H1 (cell line): Measurements from ENCODE around the gene LRRK1. TPM values are rescaled to one million over a fixed set of nuclear protein-coding genes. Genes with fewer than 3 reads are reported as not detected.

ENCODE experiments used
- CTCF ChIA-PET: fragments of 300-600 bp; sonication (Branson Sonifier 250); formaldehyde crosslinking; loops from one replicate; lab custom pipeline; 2021; ENCODE audit not compliant: partially characterized antibody; lab: Charles Lee
- POLR2A ChIA-PET: fragments of 300-600 bp; sonication (Branson Sonifier 250); formaldehyde crosslinking; loops from one replicate; lab custom pipeline; 2021; ENCODE audit warnings: inconsistent platforms; ENCODE audit not compliant: partially characterized antibody; lab: Charles Lee
- DNase-seq, 2 experiments: peaks; one replicate each; pipeline versions ENCODE4 v3.0.0 to v3.0.0-alpha.2; 2010 to 2022; ENCODE audit warnings: low spot score in 2 of 2, low read depth in 1 of 2, mixed read lengths in 1 of 2
- FAIRE-seq: peaks from 2 replicates; lab custom pipeline; 2011; peaks lifted over from hg19 to GRCh38; lab: Jason Lieb, UNC
- H2AFZ ChIP-seq: 2 replicates; pipeline ENCODE4 v1.8.1; 2012; ENCODE audit warnings: low read length, inconsistent platforms
- H2AK5ac ChIP-seq: 2 replicates; pipeline ENCODE4 v1.6.1; 2013; ENCODE audit warnings: low read depth, low read length
- H2BK120ac ChIP-seq: replicated peaks from 2 replicates; pipeline ENCODE3; 2013; ENCODE audit warnings: low read depth, low read length, inconsistent platforms
- H2BK12ac ChIP-seq: 2 replicates; pipeline ENCODE4 v1.6.1; 2013; ENCODE audit warnings: low read depth, low read length
- H2BK15ac ChIP-seq: 2 replicates; pipeline ENCODE4 v1.6.1; 2013; ENCODE audit warnings: low read length
- H2BK20ac ChIP-seq: 2 replicates; pipeline ENCODE4 v1.6.1; 2013; ENCODE audit warnings: low read length
- H2BK5ac ChIP-seq: 2 replicates; pipeline ENCODE4 v1.6.1; 2013; ENCODE audit warnings: low read depth, low read length
- H3K14ac ChIP-seq: 2 replicates; pipeline ENCODE4 v1.6.1; 2013; ENCODE audit warnings: inconsistent platforms; ENCODE audit not compliant: insufficient read length
- H3K18ac ChIP-seq: 2 replicates; pipeline ENCODE4 v1.6.1; 2013; ENCODE audit warnings: low read length; ENCODE audit errors: extremely low read depth
- H3K23ac ChIP-seq: 2 replicates; pipeline ENCODE4 v1.6.1; 2013; ENCODE audit warnings: inconsistent platforms; ENCODE audit not compliant: insufficient read length
- H3K23me2 ChIP-seq: 2 replicates; pipeline ENCODE4 v1.6.1; 2013; ENCODE audit warnings: low read depth, low read length
- H3K27ac ChIP-seq: 2 replicates; pipeline ENCODE4 v1.6.1; 2011; ENCODE audit warnings: low read depth, low read length, inconsistent platforms
- H3K27me3 ChIP-seq, 4 experiments: replicated peaks in 1 of 4; 1 replicate in 1 of 4; 2 replicates in 3 of 4; pipeline versions ENCODE4 v1.6.1 to v1.8.1; 2011 to 2013; ENCODE audit warnings: low read length in 3 of 4, mild to moderate bottlenecking in 3 of 4, inconsistent platforms in 2 of 4, mixed read lengths in 2 of 4, moderate library complexity in 1 of 4; ENCODE audit not compliant: control insufficient read depth in 3 of 4, insufficient read depth in 3 of 4; ENCODE audit errors: extremely low read depth in 1 of 4
- H3K36me3 ChIP-seq, 4 experiments: 2 replicates each; pipeline versions ENCODE4 v1.6.1 to v1.8.1; 2011 to 2013; ENCODE audit warnings: mild to moderate bottlenecking in 4 of 4, low read length in 3 of 4, moderate library complexity in 2 of 4, control low read depth in 1 of 4, inconsistent platforms in 1 of 4; ENCODE audit not compliant: insufficient read depth in 4 of 4, control insufficient read depth in 2 of 4
- H3K4ac ChIP-seq: replicated peaks from 2 replicates; pipeline ENCODE3; 2013; ENCODE audit warnings: low read length, low read depth, mixed read lengths, inconsistent platforms; ENCODE audit not compliant: insufficient read length
- H3K4me1 ChIP-seq, 4 experiments: replicated peaks in 1 of 4; 1 replicate in 1 of 4; 2 replicates in 3 of 4; pipeline versions ENCODE4 v1.6.1 to v1.8.1; 2011 to 2013; ENCODE audit warnings: low read length in 3 of 4, inconsistent platforms in 2 of 4, mixed read lengths in 1 of 4; ENCODE audit not compliant: insufficient read depth in 4 of 4, control insufficient read depth in 3 of 4
- H3K4me2 ChIP-seq, 2 experiments: 2 replicates each; pipeline versions ENCODE4 v1.6.1 to v1.8.1; 2011 to 2013; ENCODE audit warnings: low read depth in 2 of 2, low read length in 2 of 2, control low read depth in 1 of 2, inconsistent platforms in 1 of 2, mild to moderate bottlenecking in 1 of 2; ENCODE audit not compliant: insufficient read depth in 1 of 2
- H3K4me3 ChIP-seq, 4 experiments: fragments of 200-600, 300-600 bp in 1 of 4; sonication (generic), shearing (Covaris generic), sonication (Bioruptor Twin) in 1 of 4; 2 replicates each; pipeline versions ENCODE4 v1.5.1 to v1.8.1; 2011 to 2016; ENCODE audit warnings: low read length in 4 of 4, low read depth in 3 of 4, control low read depth in 2 of 4, inconsistent platforms in 2 of 4, mild to moderate bottlenecking in 2 of 4, mixed read lengths in 1 of 4, moderate library complexity in 1 of 4; ENCODE audit not compliant: insufficient read depth in 2 of 4; ENCODE audit errors: extremely low read depth in 1 of 4
- H3K56ac ChIP-seq: replicated peaks from 2 replicates; pipeline ENCODE3; 2013; ENCODE audit warnings: low read depth, mild to moderate bottlenecking, mixed read lengths, low read length, inconsistent platforms; ENCODE audit not compliant: insufficient read length
- H3K79me1 ChIP-seq: 2 replicates; pipeline ENCODE4 v1.6.1; 2013; ENCODE audit warnings: low read depth, low read length, control low read depth
- H3K79me2 ChIP-seq, 2 experiments: 2 replicates each; pipeline versions ENCODE4 v1.6.1 to v1.8.1; 2012 to 2013; ENCODE audit warnings: low read length in 2 of 2, mild to moderate bottlenecking in 2 of 2, inconsistent platforms in 1 of 2; ENCODE audit not compliant: insufficient read depth in 2 of 2, control insufficient read depth in 1 of 2
- H3K9ac ChIP-seq, 4 experiments: replicated peaks in 1 of 4; 1 replicate in 1 of 4; 2 replicates in 3 of 4; pipeline versions ENCODE4 v1.6.1 to v1.8.1; 2011 to 2013; ENCODE audit warnings: low read depth in 3 of 4, low read length in 3 of 4, control low read depth in 2 of 4, mild to moderate bottlenecking in 2 of 4, moderate library complexity in 2 of 4, inconsistent platforms in 1 of 4; ENCODE audit errors: extremely low read depth in 1 of 4
- H3K9me3 ChIP-seq, 2 experiments: 2 replicates each; pipeline versions ENCODE4 v1.6.1 to v1.8.1; 2012 to 2013; ENCODE audit warnings: mild to moderate bottlenecking in 2 of 2, moderate library complexity in 2 of 2, control low read depth in 1 of 2, inconsistent platforms in 1 of 2, low read depth in 1 of 2, low read length in 1 of 2, mixed read lengths in 1 of 2; ENCODE audit not compliant: insufficient read depth in 2 of 2
- H4K20me1 ChIP-seq, 2 experiments: replicated peaks in 1 of 2; 2 replicates each; pipeline versions ENCODE3 to v1.8.1; 2011 to 2013; ENCODE audit warnings: inconsistent platforms in 2 of 2, low read length in 2 of 2, mild to moderate bottlenecking in 1 of 2; ENCODE audit not compliant: insufficient read depth in 2 of 2, control insufficient read depth in 1 of 2
- H4K5ac ChIP-seq: 2 replicates; pipeline ENCODE4 v1.6.1; 2013; ENCODE audit warnings: low read length, low read depth, mixed read lengths, inconsistent platforms; ENCODE audit not compliant: insufficient read length
- H4K8ac ChIP-seq: 2 replicates; pipeline ENCODE4 v1.8.0; 2013; ENCODE audit warnings: mild to moderate bottlenecking, moderate library complexity, low read length, inconsistent platforms; ENCODE audit not compliant: insufficient read depth; ENCODE audit errors: extremely low read depth
- H4K91ac ChIP-seq: replicated peaks from 2 replicates; pipeline ENCODE3; 2013; ENCODE audit warnings: low read length, mixed read lengths, inconsistent platforms; ENCODE audit not compliant: insufficient read length
- JUND ChIP-seq: IDR thresholded peaks from 2 replicates; pipeline ENCODE4 v1.6.1; 2011; ENCODE audit warnings: mild to moderate bottlenecking, improper control_type of control experiment, low read length
- NANOG ChIP-seq: IDR thresholded peaks from 2 replicates; pipeline ENCODE4 v1.6.1; 2011; ENCODE audit warnings: low read length, low read depth, mild to moderate bottlenecking, inconsistent platforms; ENCODE audit not compliant: insufficient read depth, poor library complexity, severe bottlenecking
- RNF2 ChIP-seq: fragments of 200-900, 300-1000 bp; sonication (generic); IDR thresholded peaks from 2 replicates; pipeline ENCODE4 v1.7.1; 2016; ENCODE audit warnings: borderline replicate concordance, low read depth, mild to moderate bottlenecking, antibody characterized with exemption, low read length; ENCODE audit not compliant: poor library complexity, severe bottlenecking; ENCODE audit errors: missing control alignments
- SAP30 ChIP-seq: fragments of 300-600 bp; sonication (generic); IDR thresholded peaks from 2 replicates; pipeline ENCODE4 v1.7.1; 2012; ENCODE audit warnings: low read length, moderate library complexity, mild to moderate bottlenecking, inconsistent platforms; ENCODE audit not compliant: insufficient read depth, insufficient replicate concordance
- WGBS, 2 experiments: shearing (Covaris generic) in 1 of 2; methylation state at CpG; one replicate each; pipeline versions ENCODE4 v1.1.6 to v1.1.7; 2013 to 2015; ENCODE audit warnings: low lambda C conversion rate in 2 of 2, mixed read lengths in 2 of 2, inconsistent platforms in 1 of 2, low coverage in 1 of 2, missing lambda C conversion rate in 1 of 2; ENCODE audit not compliant: insufficient replicate concordance in 2 of 2, insufficient coverage in 1 of 2, insufficient read length in 1 of 2; ENCODE audit errors: extremely low coverage in 1 of 2, missing lambda C conversion rate in 1 of 2; 5-methylcytosine and 5-hydroxymethylcytosine counted together
- polyA plus RNA-seq, 7 experiments: library from polyadenylated mRNA; depleted of rRNA in 3 of 7; stranded (reverse) in 5 of 7; unstranded in 2 of 7; fragments of >200 nt in 5 of 7; fragments of 200-250 nt in 2 of 7; gene quantifications; 1 replicate in 5 of 7; 2 replicates in 1 of 7; 4 replicates in 1 of 7; pipeline versions ENCODE4 v1.2.1 to v1.2.3, GENCODE V29; 2011 to 2013; ENCODE audit warnings: missing spikeins in 2 of 7, mixed read lengths in 2 of 7
- total RNA-seq: library from RNA; stranded (reverse); fragmentation: NEBNext Ultra II Directional; extraction: Animal tissue kit (Norgen Biotek cat#: 25700); gene quantifications from 2 replicates; pipeline ENCODE4 v1.2.1, GENCODE V29; 2021

The LRRK1 gene
- total and polyA plus RNA-seq, 2 of the 8 experiments (the other 6 are each of a cell fraction or from before 2014, with no cell fraction given): 1.2 to 3.6 TPM

DNA sequence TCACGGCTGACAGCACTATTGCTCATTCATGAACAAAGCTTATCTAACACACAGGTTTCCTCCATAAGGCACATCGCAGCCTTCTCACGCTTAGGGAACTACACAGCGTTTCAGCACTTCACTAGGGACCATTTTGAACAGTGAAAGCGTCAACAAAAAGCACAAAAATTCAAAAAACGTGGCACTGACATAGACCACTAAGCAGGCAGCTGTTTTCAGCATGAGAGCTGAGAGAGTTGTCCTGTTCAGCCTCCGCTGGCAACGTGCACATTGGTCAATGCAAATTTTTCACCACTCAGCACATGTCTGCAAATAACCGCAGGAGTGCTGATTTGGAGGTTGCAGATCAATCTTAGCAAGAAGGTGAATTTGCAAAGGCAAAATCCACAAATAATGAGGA, 109.2 kb downstream of the LRRK1 start:
- no peaks in the 10 kb centered on the region for H4K20me1 ChIP-seq
- H4K5ac ChIP-seq: no peak overlapping the region
- no peaks in the 10 kb centered on the region for H3K9me3 ChIP-seq
- no peak overlapping the region for H3K56ac ChIP-seq
- H3K36me3 ChIP-seq: no peaks in the 10 kb centered on the region
- H3K18ac ChIP-seq: no peak overlapping the region
- no peak overlapping the region; the same call in 1 of the 2 replicates for H4K8ac ChIP-seq
- no peak overlapping the region for H2BK120ac ChIP-seq
- H3K23me2 ChIP-seq: no peaks in the 10 kb centered on the region; the same call in 1 of the 2 replicates
- H3K4me2 ChIP-seq: no peak overlapping the region
- peak overlapping the region; percentile 57; the same call in 1 of the 2 replicates for H2AK5ac ChIP-seq
- H2BK5ac ChIP-seq: 0 out of 2 replicates have a peak overlapping the region, but pooled peaks have one; percentile 12
- H3K79me2 ChIP-seq: no peaks in the 10 kb centered on the region
- POLR2A ChIA-PET: interaction anchor here (0.8 to 1.0 kb wide), 2 partner anchors 12 to 34 kb away, joined by 3 read pairs; no protein-coding TSS in a partner anchor
- no peak overlapping the region for H3K23ac ChIP-seq
- H3K27ac ChIP-seq: no peak overlapping the region
- no peak for FAIRE-seq
- H3K14ac ChIP-seq: no peak overlapping the region
- no peak overlapping the region for H3K9ac ChIP-seq
- DNase-seq: no peak
- CTCF ChIA-PET: interaction anchor here (0.7 to 4.2 kb wide), 10 partner anchors 9 to 230 kb away, joined by 3 to 24 read pairs (median 4); no protein-coding TSS in a partner anchor
- H3K79me1 ChIP-seq: no peaks in the 10 kb centered on the region
- no peak overlapping the region for H2BK15ac ChIP-seq
- TF ChIP-seq SAP30 (no peak), RNF2 (no peak), NANOG (no peak), JUND (no peak)
- H4K91ac ChIP-seq: no peak overlapping the region
- H2BK12ac ChIP-seq: peak overlapping the region; percentile 53; the same call in 1 of the 2 replicates
- H2AFZ ChIP-seq: no peak overlapping the region
- no peak overlapping the region for H3K4me3 ChIP-seq
- no peak overlapping the region for H2BK20ac ChIP-seq
- H3K4ac ChIP-seq: no peak overlapping the region
- no peaks in the 10 kb centered on the region for H3K4me1 ChIP-seq
- 85% methylated on average over 9 of the region's 9 CpGs; no CpG with 5 or more reads in 1 of the 2 experiments for WGBS, 2 experiments
- no peaks in the 10 kb centered on the region; a peak in 1 of 7 replicates for H3K27me3 ChIP-seq
